GM12878 (cell line): ENCODE data around the gene NACAD.

Source experiments
- CREB1 ChIP-seq: IDR thresholded peaks from 2 replicates; pipeline ENCODE4 v1.6.1; 2012; ENCODE audit warnings: low read depth, mild to moderate bottlenecking, inconsistent platforms
- EP300 ChIP-seq, 2 experiments: fragments of 150-350 bp in 1 of 2; IDR thresholded peaks; 2 replicates each; pipeline ENCODE4 v1.6.1; 2011 to 2012; ENCODE audit warnings: low read depth in 2 of 2, low read length in 2 of 2, borderline replicate concordance in 1 of 2, improper control_type of control experiment in 1 of 2, inconsistent platforms in 1 of 2; ENCODE audit not compliant: control insufficient read depth in 1 of 2
- ESRRA ChIP-seq: IDR thresholded peaks from 2 replicates; pipeline ENCODE4 v1.6.1; 2012; ENCODE audit warnings: mild to moderate bottlenecking, low read length, improper control_type of control experiment
- EZH2 ChIP-seq: IDR thresholded peaks from 2 replicates; pipeline ENCODE4 v1.6.1; 2012; ENCODE audit warnings: low read depth, mild to moderate bottlenecking, control low read depth, inconsistent platforms, low read length, borderline replicate concordance; ENCODE audit not compliant: control insufficient read depth
- GATAD2B ChIP-seq: fragments of 450-650 bp; conservative IDR thresholded peaks from 2 replicates; pipeline ENCODE4 v1.6.1; 2017; ENCODE audit warnings: low read depth, mild to moderate bottlenecking, moderate library complexity
- KDM1A ChIP-seq: fragments of 200-600 bp; sonication (generic); IDR thresholded peaks from 2 replicates; pipeline ENCODE4 v1.6.1; 2016; ENCODE audit warnings: borderline replicate concordance
- NFXL1 ChIP-seq: fragments of 450-650 bp; IDR thresholded peaks from 2 replicates; pipeline ENCODE4 v1.6.1; 2017; ENCODE audit warnings: antibody characterized with exemption, mild to moderate bottlenecking, borderline replicate concordance
- POLR2A ChIP-seq: IDR thresholded peaks from 2 replicates; pipeline ENCODE4 v1.6.1; 2011; ENCODE audit warnings: low read depth, mild to moderate bottlenecking, low read length
- POU2F2 ChIP-seq: IDR thresholded peaks from 3 replicates; pipeline ENCODE4 v1.6.1; 2011; ENCODE audit warnings: low read depth, mild to moderate bottlenecking, low read length, borderline replicate concordance
- TF ChIP-seq, protein P1 (sequence below): fragments of 450-650 bp; formaldehyde crosslinking; IDR thresholded peaks from 2 replicates; pipeline ENCODE4 v1.4.0; 2020; ENCODE audit warnings: mild to moderate bottlenecking, moderate library complexity
- TF ChIP-seq, protein P2 (sequence below): IDR thresholded peaks from 2 replicates; pipeline ENCODE4 v1.6.1; 2012; ENCODE audit warnings: low read depth, low read length, improper control_type of control experiment
- TF ChIP-seq, protein P3 (sequence below), 3 experiments: IDR thresholded peaks in 2 of 3; conservative IDR thresholded peaks in 1 of 3; 2 replicates each; pipeline ENCODE4 v1.5.1; 2011; ENCODE audit warnings: low read depth in 3 of 3, low read length in 3 of 3, mild to moderate bottlenecking in 3 of 3, control low read depth in 2 of 3, moderate library complexity in 2 of 3, inconsistent platforms in 1 of 3, mixed read lengths in 1 of 3; ENCODE audit not compliant: control insufficient read depth in 2 of 3, insufficient read depth in 1 of 3; ENCODE audit errors: extremely low read depth in 1 of 3

DNA sequence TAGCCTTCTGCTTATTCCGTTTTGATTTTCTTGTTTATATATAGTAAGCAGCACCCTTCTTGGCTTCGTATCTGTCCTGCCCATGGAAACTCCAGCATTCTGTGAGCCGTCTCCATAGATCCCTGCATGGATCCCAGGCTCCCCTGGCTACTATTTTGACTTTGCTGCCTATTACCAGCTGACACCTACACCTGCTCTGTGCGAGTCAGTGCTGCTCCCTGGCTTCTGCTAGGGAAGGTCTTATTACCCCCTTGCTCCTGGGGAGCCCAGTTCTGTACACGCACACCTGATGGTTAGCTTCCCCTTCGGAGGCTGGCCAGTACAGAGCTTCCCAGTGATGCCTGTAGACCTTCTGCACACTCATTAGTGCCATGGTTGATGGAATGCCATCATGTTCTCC lies 35.4 kb downstream of the NACAD start:
- TF ChIP-seq POLR2A (no peak), POU2F2 (no peak), KDM1A (no peak), EZH2 (no peak), EP300 (IDR thresholded peaks at IDR 0.05; ENCODE audit: borderline replicate concordance in 1 of 2, control insufficient read depth in 1 of 2, low read depth in 2 of 2, low read length in 2 of 2) (no peak), GATAD2B (no peak), NFXL1 (no peak), ESRRA (no peak), CREB1 (no peak)
- TF ChIP-seq, protein P1, sequence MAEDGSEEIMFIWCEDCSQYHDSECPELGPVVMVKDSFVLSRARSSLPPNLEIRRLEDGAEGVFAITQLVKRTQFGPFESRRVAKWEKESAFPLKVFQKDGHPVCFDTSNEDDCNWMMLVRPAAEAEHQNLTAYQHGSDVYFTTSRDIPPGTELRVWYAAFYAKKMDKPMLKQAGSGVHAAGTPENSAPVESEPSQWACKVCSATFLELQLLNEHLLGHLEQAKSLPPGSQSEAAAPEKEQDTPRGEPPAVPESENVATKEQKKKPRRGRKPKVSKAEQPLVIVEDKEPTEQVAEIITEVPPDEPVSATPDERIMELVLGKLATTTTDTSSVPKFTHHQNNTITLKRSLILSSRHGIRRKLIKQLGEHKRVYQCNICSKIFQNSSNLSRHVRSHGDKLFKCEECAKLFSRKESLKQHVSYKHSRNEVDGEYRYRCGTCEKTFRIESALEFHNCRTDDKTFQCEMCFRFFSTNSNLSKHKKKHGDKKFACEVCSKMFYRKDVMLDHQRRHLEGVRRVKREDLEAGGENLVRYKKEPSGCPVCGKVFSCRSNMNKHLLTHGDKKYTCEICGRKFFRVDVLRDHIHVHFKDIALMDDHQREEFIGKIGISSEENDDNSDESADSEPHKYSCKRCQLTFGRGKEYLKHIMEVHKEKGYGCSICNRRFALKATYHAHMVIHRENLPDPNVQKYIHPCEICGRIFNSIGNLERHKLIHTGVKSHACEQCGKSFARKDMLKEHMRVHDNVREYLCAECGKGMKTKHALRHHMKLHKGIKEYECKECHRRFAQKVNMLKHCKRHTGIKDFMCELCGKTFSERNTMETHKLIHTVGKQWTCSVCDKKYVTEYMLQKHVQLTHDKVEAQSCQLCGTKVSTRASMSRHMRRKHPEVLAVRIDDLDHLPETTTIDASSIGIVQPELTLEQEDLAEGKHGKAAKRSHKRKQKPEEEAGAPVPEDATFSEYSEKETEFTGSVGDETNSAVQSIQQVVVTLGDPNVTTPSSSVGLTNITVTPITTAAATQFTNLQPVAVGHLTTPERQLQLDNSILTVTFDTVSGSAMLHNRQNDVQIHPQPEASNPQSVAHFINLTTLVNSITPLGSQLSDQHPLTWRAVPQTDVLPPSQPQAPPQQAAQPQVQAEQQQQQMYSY (CRISPR knock-in tag), result no peak
- TF ChIP-seq, protein P2, sequence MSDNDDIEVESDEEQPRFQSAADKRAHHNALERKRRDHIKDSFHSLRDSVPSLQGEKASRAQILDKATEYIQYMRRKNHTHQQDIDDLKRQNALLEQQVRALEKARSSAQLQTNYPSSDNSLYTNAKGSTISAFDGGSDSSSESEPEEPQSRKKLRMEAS, result no peak
- TF ChIP-seq, protein P3, sequence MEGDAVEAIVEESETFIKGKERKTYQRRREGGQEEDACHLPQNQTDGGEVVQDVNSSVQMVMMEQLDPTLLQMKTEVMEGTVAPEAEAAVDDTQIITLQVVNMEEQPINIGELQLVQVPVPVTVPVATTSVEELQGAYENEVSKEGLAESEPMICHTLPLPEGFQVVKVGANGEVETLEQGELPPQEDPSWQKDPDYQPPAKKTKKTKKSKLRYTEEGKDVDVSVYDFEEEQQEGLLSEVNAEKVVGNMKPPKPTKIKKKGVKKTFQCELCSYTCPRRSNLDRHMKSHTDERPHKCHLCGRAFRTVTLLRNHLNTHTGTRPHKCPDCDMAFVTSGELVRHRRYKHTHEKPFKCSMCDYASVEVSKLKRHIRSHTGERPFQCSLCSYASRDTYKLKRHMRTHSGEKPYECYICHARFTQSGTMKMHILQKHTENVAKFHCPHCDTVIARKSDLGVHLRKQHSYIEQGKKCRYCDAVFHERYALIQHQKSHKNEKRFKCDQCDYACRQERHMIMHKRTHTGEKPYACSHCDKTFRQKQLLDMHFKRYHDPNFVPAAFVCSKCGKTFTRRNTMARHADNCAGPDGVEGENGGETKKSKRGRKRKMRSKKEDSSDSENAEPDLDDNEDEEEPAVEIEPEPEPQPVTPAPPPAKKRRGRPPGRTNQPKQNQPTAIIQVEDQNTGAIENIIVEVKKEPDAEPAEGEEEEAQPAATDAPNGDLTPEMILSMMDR (IDR thresholded peaks at IDR 0.05 in 2 of 3, conservative IDR thresholded peaks at IDR 0.05 in 1 of 3; ENCODE audit: control insufficient read depth in 2 of 3, extremely low read depth in 1 of 3, insufficient read depth in 1 of 3, low read depth in 3 of 3, low read length in 3 of 3), result no peak
